ENCODE results near the gene PDGFRB. TPM values are rescaled to one million over a fixed set of nuclear protein-coding genes. Genes with fewer than 3 reads are reported as not detected.

The PDGFRB gene
- polyA plus RNA-seq, 1 donor from 2014 or later, result 0.45 TPM

GRCh38 chr5:150176745-150177477, 21.3 kb upstream of the PDGFRB start:
- H3K27ac Mint-ChIP-seq, result no peak overlapping the region
- H3K4me3 Mint-ChIP-seq, result no peak overlapping the region
- no peaks in the 10 kb centered on the region for H3K9me3 Mint-ChIP-seq
- peaks cover 12% of the 10 kb centered on the region for H3K27me3 Mint-ChIP-seq
- H3K4me1 Mint-ChIP-seq, result no peaks in the 10 kb centered on the region
- peaks cover 4% of the 10 kb centered on the region for H3K36me3 Mint-ChIP-seq

GRCh38 chr5:150175536-150175935, 19.9 kb upstream of the PDGFRB start:
- Mint-ChIP-seq H3K27ac (no peak overlapping the region), H3K4me3 (no peak overlapping the region), H3K9me3 (no peaks in the 10 kb centered on the region), H3K27me3 (peaks cover 17% of the 10 kb centered on the region), H3K4me1 (no peaks in the 10 kb centered on the region), H3K36me3 (no peaks in the 10 kb centered on the region)

- peaks cover 20% of the 10 kb centered on the region for H3K27me3 Mint-ChIP-seq
- H3K27ac Mint-ChIP-seq, result no peak overlapping the region
- no peak overlapping the region for H3K4me3 Mint-ChIP-seq
- H3K36me3 Mint-ChIP-seq, result no peaks in the 10 kb centered on the region
- H3K9me3 Mint-ChIP-seq, result no peaks in the 10 kb centered on the region
- H3K4me1 Mint-ChIP-seq, result no peaks in the 10 kb centered on the region
These were observed 19.4 kb upstream of the PDGFRB start for GRCh38 chr5:150175076-150175475.

- Mint-ChIP-seq H3K27me3 (peaks cover 21% of the 10 kb centered on the region), H3K4me3 (no peak overlapping the region), H3K4me1 (no peaks in the 10 kb centered on the region), H3K36me3 (no peaks in the 10 kb centered on the region), H3K9me3 (no peaks in the 10 kb centered on the region), H3K27ac (no peak overlapping the region)
These were observed 18.6 kb upstream of the PDGFRB start for GRCh38 chr5:150174285-150174684.

- H3K27ac Mint-ChIP-seq, result no peak overlapping the region
- no peak overlapping the region for H3K4me3 Mint-ChIP-seq
- no peaks in the 10 kb centered on the region for H3K4me1 Mint-ChIP-seq
- peaks cover 30% of the 10 kb centered on the region for H3K27me3 Mint-ChIP-seq
- H3K36me3 Mint-ChIP-seq, result no peaks in the 10 kb centered on the region
- no peaks in the 10 kb centered on the region for H3K9me3 Mint-ChIP-seq
These were observed 17.5 kb upstream of the PDGFRB start for GRCh38 chr5:150173161-150173560.

- no peaks in the 10 kb centered on the region for H3K36me3 Mint-ChIP-seq
- H3K9me3 Mint-ChIP-seq, result no peaks in the 10 kb centered on the region
- no peaks in the 10 kb centered on the region for H3K4me1 Mint-ChIP-seq
- no peak overlapping the region for H3K4me3 Mint-ChIP-seq
- peaks cover 34% of the 10 kb centered on the region for H3K27me3 Mint-ChIP-seq
- H3K27ac Mint-ChIP-seq, result no peak overlapping the region
These were observed 16.9 kb upstream of the PDGFRB start for GRCh38 chr5:150172556-150172955.

GRCh38 chr5:150172145-150172544, 16.5 kb upstream of the PDGFRB start:
- Mint-ChIP-seq H3K27ac (peak overlapping the region in 1 of 3 donors; percentile 46), H3K4me3 (no peak overlapping the region), H3K27me3 (peaks cover 37% of the 10 kb centered on the region), H3K9me3 (no peaks in the 10 kb centered on the region), H3K36me3 (no peaks in the 10 kb centered on the region), H3K4me1 (no peaks in the 10 kb centered on the region)

GRCh38 chr5:150168864-150169263, 13.2 kb upstream of the PDGFRB start:
- Mint-ChIP-seq H3K27ac (no peak overlapping the region), H3K36me3 (no peaks in the 10 kb centered on the region), H3K27me3 (peaks cover 41% of the 10 kb centered on the region), H3K4me1 (no peaks in the 10 kb centered on the region), H3K4me3 (no peak overlapping the region), H3K9me3 (no peaks in the 10 kb centered on the region)

GRCh38 chr5:150167908-150168307, 12.3 kb upstream of the PDGFRB start:
- Mint-ChIP-seq H3K27ac (no peak overlapping the region), H3K36me3 (no peaks in the 10 kb centered on the region), H3K27me3 (peaks cover 37% of the 10 kb centered on the region), H3K4me3 (peak overlapping the region in 1 of 4 donors; percentile 75), H3K9me3 (no peaks in the 10 kb centered on the region), H3K4me1 (peaks cover 0 to 3% (median 2%) of the 10 kb centered on the region in 3 donors)

- H3K9me3 Mint-ChIP-seq, result no peaks in the 10 kb centered on the region
- H3K27ac Mint-ChIP-seq, result peak overlapping the region in 1 of 3 donors; percentile 71
- H3K4me1 Mint-ChIP-seq, result peaks cover 1 to 3% (median 3%) of the 10 kb centered on the region in 3 donors
- peaks cover 37% of the 10 kb centered on the region for H3K27me3 Mint-ChIP-seq
- peak overlapping the region in 1 of 4 donors; percentile 75 for H3K4me3 Mint-ChIP-seq
- no peaks in the 10 kb centered on the region for H3K36me3 Mint-ChIP-seq
These were observed 11.8 kb upstream of the PDGFRB start for GRCh38 chr5:150167512-150167850.

- Mint-ChIP-seq H3K27ac (peak within 1 kb of the TSS in 1 of 3 donors; percentile 71), H3K27me3 (peaks cover 35% of the 10 kb centered on the region), H3K36me3 (no peaks in the 10 kb centered on the region), H3K4me3 (peak within 1 kb of the TSS in 1 of 4 donors; percentile 75), H3K9me3 (no peaks in the 10 kb centered on the region), H3K4me1 (peaks cover 2 to 4% (median 3%) of the 10 kb centered on the region in 3 donors)
These were observed 11.2 kb upstream of the PDGFRB start, which contains the start of gene CDX1 for GRCh38 chr5:150166650-150167511. TSS of gene CDX1 (plus strand) at chr5:150166778. CDS start at chr5:150166877, 99 bp downstream.

GRCh38 chr5:150166037-150166649, 10.5 kb upstream of the PDGFRB start:
- Mint-ChIP-seq H3K4me1 (peaks cover 3 to 6% (median 6%) of the 10 kb centered on the region in 3 donors), H3K4me3 (no peak overlapping the region), H3K27ac (no peak overlapping the region), H3K27me3 (peaks cover 32% of the 10 kb centered on the region), H3K36me3 (no peaks in the 10 kb centered on the region), H3K9me3 (no peaks in the 10 kb centered on the region)

GRCh38 chr5:150164211-150164980, 8.8 kb upstream of the PDGFRB start:
- Mint-ChIP-seq H3K4me3 (no peak overlapping the region), H3K4me1 (peaks cover 3 to 10% (median 8%) of the 10 kb centered on the region in 3 donors), H3K27me3 (peaks cover 24% of the 10 kb centered on the region), H3K27ac (no peak overlapping the region), H3K36me3 (no peaks in the 10 kb centered on the region), H3K9me3 (no peaks in the 10 kb centered on the region)

GRCh38 chr5:150163547-150164059, 8.0 kb upstream of the PDGFRB start:
- Mint-ChIP-seq H3K9me3 (no peaks in the 10 kb centered on the region), H3K27ac (peak overlapping the region in 1 of 3 donors; percentile 24), H3K36me3 (no peaks in the 10 kb centered on the region), H3K27me3 (peaks cover 19% of the 10 kb centered on the region), H3K4me1 (peaks cover 3 to 10% (median 9%) of the 10 kb centered on the region in 3 donors), H3K4me3 (no peak overlapping the region)
